Stomach (tissue), 4 donors: Measurements from ENCODE around the gene SMAD3.

Experiments
- EP300 ChIP-seq: sonication (generic); formaldehyde crosslinking; IDR thresholded peaks from one replicate; pipeline ENCODE4 v1.6.1; 2017; ENCODE audit warnings: antibody characterized with exemption
- POLR2A ChIP-seq, 4 donors: fragments of 450-650 bp; IDR thresholded peaks; one replicate each; pipeline ENCODE4 v1.6.1; 2016; ENCODE audit warnings: antibody characterized with exemption in 4 of 4, control low read depth in 2 of 4, mild to moderate bottlenecking in 1 of 4, moderate library complexity in 1 of 4
- TF ChIP-seq, protein P1 (sequence below), 7 experiments: fragments of 450-650 bp in 4 of 7; fragments of 200-600 bp in 3 of 7; sonication (generic) in 3 of 7; IDR thresholded peaks; one replicate each; pipeline ENCODE4 v1.5.1; 2016 to 2019; ENCODE audit warnings: antibody characterized with exemption in 7 of 7, control low read depth in 2 of 7, mild to moderate bottlenecking in 1 of 7

DNA sequence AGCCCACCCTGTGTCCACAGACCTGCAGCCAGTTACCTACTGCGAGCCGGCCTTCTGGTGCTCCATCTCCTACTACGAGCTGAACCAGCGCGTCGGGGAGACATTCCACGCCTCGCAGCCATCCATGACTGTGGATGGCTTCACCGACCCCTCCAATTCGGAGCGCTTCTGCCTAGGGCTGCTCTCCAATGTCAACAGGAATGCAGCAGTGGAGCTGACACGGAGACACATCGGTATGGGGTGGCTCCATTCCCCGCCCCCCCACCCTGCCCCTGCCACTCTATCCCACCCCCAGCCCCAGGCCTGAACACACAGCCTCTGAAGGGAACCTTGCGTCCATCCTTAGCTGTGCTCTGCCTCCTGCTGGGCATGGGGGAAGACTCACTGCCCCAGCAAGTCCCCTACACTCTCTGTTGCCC lies 115.8 kb downstream of the SMAD3 start:
- TF ChIP-seq POLR2A (IDR thresholded peaks at IDR 0.05): no peak
- TF ChIP-seq, protein P1, sequence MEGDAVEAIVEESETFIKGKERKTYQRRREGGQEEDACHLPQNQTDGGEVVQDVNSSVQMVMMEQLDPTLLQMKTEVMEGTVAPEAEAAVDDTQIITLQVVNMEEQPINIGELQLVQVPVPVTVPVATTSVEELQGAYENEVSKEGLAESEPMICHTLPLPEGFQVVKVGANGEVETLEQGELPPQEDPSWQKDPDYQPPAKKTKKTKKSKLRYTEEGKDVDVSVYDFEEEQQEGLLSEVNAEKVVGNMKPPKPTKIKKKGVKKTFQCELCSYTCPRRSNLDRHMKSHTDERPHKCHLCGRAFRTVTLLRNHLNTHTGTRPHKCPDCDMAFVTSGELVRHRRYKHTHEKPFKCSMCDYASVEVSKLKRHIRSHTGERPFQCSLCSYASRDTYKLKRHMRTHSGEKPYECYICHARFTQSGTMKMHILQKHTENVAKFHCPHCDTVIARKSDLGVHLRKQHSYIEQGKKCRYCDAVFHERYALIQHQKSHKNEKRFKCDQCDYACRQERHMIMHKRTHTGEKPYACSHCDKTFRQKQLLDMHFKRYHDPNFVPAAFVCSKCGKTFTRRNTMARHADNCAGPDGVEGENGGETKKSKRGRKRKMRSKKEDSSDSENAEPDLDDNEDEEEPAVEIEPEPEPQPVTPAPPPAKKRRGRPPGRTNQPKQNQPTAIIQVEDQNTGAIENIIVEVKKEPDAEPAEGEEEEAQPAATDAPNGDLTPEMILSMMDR (IDR thresholded peaks at IDR 0.05): no peak
- TF ChIP-seq EP300: no peak
